SHP77 treated with DMSO at 0.1 percent for 48 hours (cell line): ENCODE data around the gene BMERB1.

ENCODE experiments used
- DNase-seq: peaks from one replicate; lab custom pipeline; 2025; lab: John Stamatoyannopoulos, UW

The BMERB1 gene

DNA sequence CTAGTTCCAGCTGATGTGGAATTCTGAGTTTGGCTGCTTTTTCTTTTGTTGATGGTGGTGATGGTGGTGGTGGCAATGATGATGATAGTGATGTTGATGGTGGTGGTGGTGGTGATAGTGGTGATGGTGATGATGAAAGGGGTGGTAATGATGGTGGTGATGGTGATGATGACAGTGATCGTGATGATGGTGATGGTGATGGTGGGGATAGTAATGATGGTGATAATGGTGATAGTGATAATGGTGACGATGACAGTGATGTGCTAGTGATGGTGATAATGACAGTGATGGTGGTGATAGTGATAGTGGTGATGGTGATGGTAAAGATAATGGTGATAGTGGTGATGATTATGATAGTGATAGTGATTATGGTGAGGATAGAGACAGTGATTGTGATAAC lies 61.5 kb downstream of the BMERB1 start:
- no peak for DNase-seq

DNA sequence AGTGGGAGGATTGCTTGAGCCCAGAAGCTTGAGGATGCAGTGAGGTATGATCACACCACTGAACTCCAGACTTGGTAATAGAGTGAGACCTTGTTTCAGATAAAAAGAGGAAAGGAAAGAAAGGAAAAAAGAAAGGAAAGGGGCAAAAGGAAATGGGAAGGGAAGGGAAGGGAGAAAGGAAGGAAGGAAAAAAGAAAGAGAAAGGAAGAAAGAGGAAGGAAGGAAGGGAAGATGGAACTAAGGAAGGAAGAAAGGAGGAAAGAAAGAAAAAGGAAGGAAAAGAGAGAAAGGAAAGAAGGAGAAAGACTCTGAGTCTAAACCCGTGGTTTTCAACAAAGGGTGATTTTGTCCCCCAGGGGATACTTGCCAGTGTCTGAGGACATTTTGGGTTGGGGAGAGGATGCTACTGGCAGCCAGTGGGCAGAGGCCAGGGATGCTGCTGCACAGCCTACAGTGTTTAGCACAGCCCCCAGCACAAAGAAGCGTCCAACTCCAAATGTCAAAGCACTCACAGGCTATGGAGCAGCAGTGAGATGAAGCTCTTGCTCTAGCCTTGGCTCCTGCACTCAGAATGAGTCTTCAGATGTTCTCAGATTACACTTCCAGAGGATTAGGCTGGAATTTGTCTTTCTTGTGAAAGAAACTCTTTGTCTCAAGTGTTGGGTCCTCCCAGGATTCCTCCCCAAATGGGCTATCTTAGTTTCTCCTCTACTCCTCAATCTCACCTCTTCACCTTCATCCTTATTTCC lies 64.2 kb downstream of the BMERB1 start:
- no peak for DNase-seq

- no peak for DNase-seq
Measured at GRCh38 chr16:15502041-15502725, 67.8 kb downstream of the BMERB1 start.

DNA sequence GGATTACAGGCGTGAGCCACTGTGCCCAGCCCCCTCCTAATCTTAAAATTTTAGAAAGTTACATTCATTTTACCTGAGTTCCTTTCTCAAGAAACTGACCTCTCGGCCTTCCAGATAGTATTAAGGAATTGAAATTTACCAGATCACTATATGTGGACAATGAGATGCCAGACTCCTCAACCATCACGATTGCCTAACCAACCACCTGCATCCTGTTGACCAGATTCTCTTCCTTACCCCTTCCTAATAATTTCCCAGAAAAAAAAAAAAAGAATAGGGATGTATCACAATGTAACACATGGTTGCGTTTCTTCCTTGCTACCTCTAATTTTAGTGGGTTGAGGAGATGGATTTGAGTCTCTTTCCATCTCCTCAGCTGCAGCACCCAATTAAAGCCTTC lies 72.1 kb downstream of the BMERB1 start:
- no peak for DNase-seq

DNA sequence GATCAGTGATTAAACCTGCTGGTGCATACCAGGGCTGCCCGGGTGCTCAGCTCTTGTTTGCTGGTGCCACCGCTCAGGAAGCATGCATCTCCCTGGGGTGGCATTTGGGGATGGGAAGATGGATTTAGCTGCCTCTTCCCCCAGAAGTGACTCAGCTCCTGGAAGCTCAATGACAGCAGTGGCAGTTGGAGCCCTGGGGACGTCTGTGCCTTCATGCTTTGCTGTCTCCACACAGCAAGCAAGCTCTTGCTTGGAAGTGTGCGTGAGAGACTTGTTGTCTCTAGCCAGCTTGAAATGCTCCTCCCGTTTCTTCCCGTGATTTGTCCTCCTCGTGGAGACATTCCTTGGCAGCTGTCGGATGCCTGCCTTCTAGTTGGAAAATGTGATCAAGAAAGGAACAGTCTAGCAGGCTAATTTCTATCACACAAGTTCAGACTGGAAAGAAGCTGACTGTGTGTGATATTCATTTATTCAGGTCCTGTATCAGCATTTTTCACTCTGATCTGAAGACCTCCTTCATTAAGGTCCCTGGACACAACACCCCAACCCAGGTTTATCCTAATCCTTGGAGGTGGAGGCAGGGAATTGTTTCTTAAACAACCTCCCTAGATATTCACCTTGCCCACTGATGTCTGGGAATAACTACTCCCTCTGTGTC lies 73.0 kb downstream of the BMERB1 start:
- no peak for DNase-seq

GRCh38 chr16:15507959-15508627 lies 73.7 kb downstream of the BMERB1 start:
- DNase-seq = no peak

GRCh38 chr16:15509051-15509592 lies 74.7 kb downstream of the BMERB1 start:
- no peak for DNase-seq

GRCh38 chr16:15509593-15510535 lies 75.5 kb downstream of the BMERB1 start:
- no peak for DNase-seq

GRCh38 chr16:15510992-15511391 lies 76.6 kb downstream of the BMERB1 start:
- no peak for DNase-seq

DNA sequence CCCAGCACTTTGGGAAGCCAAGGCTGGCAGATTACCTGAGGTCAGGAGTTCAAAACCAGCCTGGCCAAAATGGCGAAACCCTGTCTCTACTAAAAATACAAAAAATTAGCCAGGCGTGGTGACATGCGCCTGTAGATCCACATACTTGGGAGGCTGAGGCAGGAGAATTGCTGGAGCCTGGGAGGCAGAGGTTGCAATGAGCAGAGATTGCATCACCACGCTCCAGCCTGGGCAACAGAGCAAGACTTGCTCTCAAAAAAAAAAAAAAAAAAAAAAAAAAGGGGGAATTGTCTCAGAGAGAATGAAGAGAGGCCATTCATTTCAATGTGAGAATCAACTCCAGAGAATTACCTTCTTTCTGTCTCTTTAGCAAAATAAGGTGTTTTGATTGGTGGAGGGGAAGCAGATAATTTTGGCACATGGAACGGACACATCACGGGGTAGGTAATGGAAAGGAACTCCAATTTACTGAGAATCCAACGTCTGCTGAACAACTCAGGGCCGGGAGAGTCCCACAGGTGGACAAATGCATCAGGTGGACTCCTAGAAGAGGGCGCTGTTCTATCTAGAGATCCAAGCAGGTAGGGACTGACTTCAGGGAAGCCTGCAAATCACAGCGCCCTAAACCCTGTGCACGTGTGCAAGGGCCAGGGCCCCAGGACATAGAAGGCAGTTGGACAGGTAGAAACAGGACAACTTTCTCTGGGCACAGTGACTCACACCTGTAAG lies 77.5 kb downstream of the BMERB1 start:
- no peak for DNase-seq

DNA sequence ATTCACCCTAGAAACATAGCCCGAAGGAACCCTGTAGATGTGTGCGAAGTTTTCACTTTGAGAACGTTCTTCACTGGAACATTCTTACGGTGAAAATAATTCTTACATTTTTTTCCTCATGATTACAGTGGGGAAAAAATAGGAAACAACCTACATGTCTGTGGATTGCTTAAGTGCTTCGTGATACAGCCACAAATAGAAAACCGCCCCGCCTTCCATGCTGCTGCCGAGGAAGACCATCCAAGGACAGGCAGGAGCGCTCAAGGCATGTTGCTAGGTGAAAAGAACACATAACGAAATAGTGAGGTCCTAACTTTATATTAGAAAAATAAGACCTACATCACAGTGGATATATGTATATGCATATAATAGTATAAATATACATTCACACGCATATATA lies 78.8 kb downstream of the BMERB1 start:
- DNase-seq = no peak

GRCh38 chr16:15515992-15516391 lies 81.6 kb downstream of the BMERB1 start:
- DNase-seq = no peak

- no peak for DNase-seq
Measured at GRCh38 chr16:15516609-15517008, 82.2 kb downstream of the BMERB1 start.

DNA sequence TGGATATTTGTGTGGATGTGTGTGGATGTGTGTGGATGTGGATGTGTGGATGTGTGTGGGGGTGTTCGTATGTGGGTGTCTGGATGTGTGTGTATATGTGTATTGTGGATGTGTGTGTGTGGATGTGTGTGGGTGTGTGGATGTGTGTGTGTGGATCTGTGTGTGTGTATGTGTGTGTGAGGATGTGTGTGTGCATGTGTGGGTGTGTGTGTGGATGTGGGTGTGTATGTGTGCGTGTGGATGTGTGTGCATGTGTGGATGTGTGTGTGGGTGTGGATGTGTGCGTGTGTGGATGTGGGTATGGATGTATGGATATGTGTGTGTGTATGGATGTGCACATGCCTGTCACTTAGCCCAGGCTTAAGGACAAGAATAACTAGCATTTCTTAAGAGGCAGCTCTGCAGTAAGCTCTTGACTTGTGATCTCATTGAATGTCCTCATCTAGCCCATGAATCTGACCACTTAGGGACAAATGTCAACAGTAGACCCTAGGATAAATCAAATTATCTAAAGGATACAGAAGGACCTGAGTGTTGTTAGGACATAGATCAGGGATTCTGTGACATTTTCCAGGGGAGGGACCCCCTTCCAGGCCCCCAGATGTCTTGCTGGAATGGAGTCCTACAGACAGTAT lies 83.5 kb downstream of the BMERB1 start:
- no peak for DNase-seq

DNA sequence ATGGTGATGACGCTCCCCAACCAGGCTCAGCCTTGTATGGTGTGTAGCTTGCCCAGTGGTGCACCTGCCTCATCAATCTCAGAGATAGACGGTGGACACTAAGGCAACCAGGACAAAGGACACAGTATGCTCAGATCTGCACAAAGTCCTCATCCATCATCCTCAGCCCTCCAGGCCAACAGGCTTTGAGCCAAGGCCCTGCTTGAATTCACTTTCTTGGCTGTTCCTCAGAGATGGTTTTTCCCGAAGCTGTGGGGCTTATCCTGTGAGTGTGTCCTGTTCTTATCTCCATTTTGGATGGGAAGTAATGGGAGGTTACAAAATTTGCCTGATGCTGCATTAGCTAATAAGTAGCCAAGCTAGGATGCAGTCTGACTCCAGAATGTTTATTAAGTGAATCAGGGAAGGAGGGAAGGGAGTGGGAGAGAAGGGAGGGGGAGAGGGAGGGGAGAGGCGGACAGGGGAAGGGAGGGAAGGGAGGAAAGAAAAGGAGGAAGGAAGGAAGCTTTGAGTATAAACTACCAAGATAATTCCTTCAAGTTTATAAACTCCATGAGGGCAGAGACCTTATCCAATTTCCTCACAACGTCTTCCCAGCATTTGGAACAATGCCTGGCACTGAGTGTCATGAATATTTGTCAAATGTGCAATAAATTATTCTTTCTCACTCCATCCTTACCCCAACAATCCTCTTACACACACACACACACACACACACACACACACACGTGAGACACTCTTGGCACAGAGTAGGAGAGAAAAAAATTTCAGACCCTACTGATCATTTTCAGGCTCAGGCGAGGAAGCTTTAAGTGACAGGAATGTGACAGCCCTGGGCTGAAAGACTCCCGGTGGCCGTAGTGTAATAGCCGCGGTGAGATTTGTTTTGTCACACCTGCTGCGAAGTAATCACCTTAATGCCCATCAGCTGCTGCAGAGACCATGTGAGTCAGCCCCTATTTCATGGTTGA lies 84.3 kb downstream of the BMERB1 start:
- DNase-seq = no peak

- DNase-seq = no peak
Measured at GRCh38 chr16:15519790-15520189, 85.4 kb downstream of the BMERB1 start.

DNA sequence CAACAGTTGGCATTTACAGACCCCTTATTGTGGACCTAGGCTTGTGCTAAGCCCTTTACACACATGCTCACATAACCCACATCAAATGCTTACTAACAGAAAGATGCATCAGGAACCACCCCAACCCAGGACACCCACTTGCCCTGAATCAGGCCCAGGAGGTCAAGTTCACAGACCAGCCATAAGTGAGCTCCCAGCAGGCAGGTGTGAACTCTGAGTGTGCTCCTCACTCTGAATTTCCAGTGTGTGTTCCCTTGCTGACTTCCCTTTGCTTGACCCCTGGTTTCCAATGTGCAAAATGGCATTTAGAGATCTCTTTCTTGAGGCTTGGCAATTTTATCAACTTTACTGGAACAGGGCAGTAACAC lies 87.0 kb downstream of the BMERB1 start:
- no peak for DNase-seq

DNA sequence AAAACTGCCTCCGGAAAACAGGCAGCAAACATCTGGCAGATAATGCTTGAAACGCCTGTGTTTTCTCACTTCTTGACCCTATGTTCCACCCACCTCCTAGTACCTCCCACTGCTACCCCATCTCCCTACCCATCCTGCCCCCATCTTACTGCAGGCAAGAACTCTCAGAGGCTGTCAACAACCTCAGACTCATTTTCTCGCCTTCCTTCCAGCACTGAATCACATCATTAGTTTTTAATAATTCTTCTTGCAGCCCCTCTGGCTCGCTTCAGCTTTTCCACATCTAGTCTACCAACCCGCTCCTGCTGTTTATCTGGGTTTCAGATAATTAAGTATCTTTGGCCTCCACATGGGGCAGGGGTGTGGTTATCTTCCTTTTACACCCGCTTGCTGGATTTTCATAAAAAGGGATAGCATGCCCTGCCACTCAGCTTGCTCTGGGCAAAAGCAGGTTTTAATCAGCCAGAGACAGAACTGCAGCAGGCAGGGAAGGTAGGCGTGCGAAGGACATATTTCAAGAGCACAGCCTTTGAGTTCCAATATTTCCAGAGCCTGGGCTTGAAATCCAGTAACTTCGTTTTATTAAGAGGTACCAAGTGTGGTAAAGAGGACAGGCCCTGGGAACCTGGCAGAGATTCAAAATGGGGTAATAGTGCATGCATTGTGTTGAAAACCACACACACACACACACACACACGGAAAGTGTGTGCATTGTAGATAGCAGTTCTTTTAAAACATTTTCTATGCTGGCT lies 87.5 kb downstream of the BMERB1 start:
- no peak for DNase-seq
